ENCODE data around the gene NTM.

GRCh38 chr11:132114185-132114584 is 743.8 kb downstream of the NTM start:
- TF ChIP-seq, protein P1, sequence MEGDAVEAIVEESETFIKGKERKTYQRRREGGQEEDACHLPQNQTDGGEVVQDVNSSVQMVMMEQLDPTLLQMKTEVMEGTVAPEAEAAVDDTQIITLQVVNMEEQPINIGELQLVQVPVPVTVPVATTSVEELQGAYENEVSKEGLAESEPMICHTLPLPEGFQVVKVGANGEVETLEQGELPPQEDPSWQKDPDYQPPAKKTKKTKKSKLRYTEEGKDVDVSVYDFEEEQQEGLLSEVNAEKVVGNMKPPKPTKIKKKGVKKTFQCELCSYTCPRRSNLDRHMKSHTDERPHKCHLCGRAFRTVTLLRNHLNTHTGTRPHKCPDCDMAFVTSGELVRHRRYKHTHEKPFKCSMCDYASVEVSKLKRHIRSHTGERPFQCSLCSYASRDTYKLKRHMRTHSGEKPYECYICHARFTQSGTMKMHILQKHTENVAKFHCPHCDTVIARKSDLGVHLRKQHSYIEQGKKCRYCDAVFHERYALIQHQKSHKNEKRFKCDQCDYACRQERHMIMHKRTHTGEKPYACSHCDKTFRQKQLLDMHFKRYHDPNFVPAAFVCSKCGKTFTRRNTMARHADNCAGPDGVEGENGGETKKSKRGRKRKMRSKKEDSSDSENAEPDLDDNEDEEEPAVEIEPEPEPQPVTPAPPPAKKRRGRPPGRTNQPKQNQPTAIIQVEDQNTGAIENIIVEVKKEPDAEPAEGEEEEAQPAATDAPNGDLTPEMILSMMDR (conservative IDR thresholded peaks at IDR 0.05 in 1 of 2, IDR thresholded peaks at IDR 0.05 in 1 of 2; ENCODE audit: low read depth in 1 of 2, low read length in 2 of 2): peak; percentile 24 to 37
- TF ChIP-seq EZH2 (IDR thresholded peaks at IDR 0.05; ENCODE audit: low read length, missing control alignments): no peak
